B cell (primary cell): ENCODE measurements around the gene OR13C8. TPM values are rescaled to one million over a fixed set of nuclear protein-coding genes. Genes with fewer than 3 reads are reported as not detected.

Experiments used
- ATAC-seq: fragments of 200-7000 bp; cut with Tn5 transposase; one replicate; pipeline ENCODE4 v1.10.0; 2021; ENCODE audit warnings: low read depth, mild to moderate bottlenecking, moderate number of reproducible peaks, moderate library complexity
- CTCF ChIA-PET: fragments of 350-600 bp; sonication (Branson Sonifier 250); formaldehyde crosslinking; loops from one replicate; lab custom pipeline; 2021; ENCODE audit warnings: antibody characterized with exemption, inconsistent platforms; lab: Charles Lee
- POLR2A ChIA-PET: fragments of 350-600 bp; sonication (Branson Sonifier 250); formaldehyde crosslinking; loops from one replicate; lab custom pipeline; 2021; ENCODE audit warnings: antibody characterized with exemption; lab: Charles Lee
- DNase-seq: peaks from one replicate; pipeline ENCODE4 v3.0.0; 2013
- H2AFZ ChIP-seq: 2 replicates; pipeline ENCODE4 v1.6.1; 2012; ENCODE audit warnings: mild to moderate bottlenecking, low read depth, low read length; ENCODE audit not compliant: insufficient read depth, poor library complexity, severe bottlenecking
- H3K27ac ChIP-seq, 2 donors: 1 replicate in 1 of 2; 2 replicates in 1 of 2; pipeline ENCODE4 v1.5.1; 2012 to 2013; ENCODE audit warnings: low read length in 2 of 2, mild to moderate bottlenecking in 2 of 2, moderate library complexity in 1 of 2
- H3K27me3 ChIP-seq, 4 experiments: fragments of 200-600 bp in 1 of 4; sonication (generic) in 1 of 4; replicated peaks in 1 of 4; 1 replicate in 2 of 4; 2 replicates in 2 of 4; pipeline versions ENCODE4 v1.6.1 to v1.7.0; 2013 to 2016; ENCODE audit warnings: low read length in 3 of 4, mild to moderate bottlenecking in 2 of 4, mixed read lengths in 1 of 4, moderate library complexity in 1 of 4; ENCODE audit not compliant: insufficient read depth in 4 of 4, control insufficient read depth in 3 of 4; ENCODE audit errors: control extremely low read depth in 1 of 4
- H3K36me3 ChIP-seq, 2 experiments: replicated peaks in 1 of 2; 1 replicate in 1 of 2; 2 replicates in 1 of 2; pipeline versions ENCODE4 v1.6.1 to v1.7.1; 2013; ENCODE audit warnings: low read length in 1 of 2; ENCODE audit not compliant: insufficient read depth in 2 of 2, control insufficient read depth in 1 of 2; ENCODE audit errors: control extremely low read depth in 1 of 2, extremely low read depth in 1 of 2
- H3K4me1 ChIP-seq, 2 donors: fragments of 200-600 bp in 1 of 2; sonication (generic) in 1 of 2; 1 replicate in 1 of 2; 2 replicates in 1 of 2; pipeline versions ENCODE4 v1.5.1 to v1.6.1; 2013 to 2017; ENCODE audit warnings: low read length in 2 of 2; ENCODE audit not compliant: control insufficient read depth in 2 of 2, insufficient read depth in 2 of 2
- H3K4me2 ChIP-seq: replicated peaks from 2 replicates; pipeline ENCODE3; 2012; ENCODE audit warnings: mild to moderate bottlenecking, low read depth, low read length; ENCODE audit not compliant: poor library complexity, severe bottlenecking
- H3K4me3 ChIP-seq, 5 experiments: fragments of 200-600 bp in 1 of 5; sonication (generic) in 1 of 5; 1 replicate in 3 of 5; 2 replicates in 2 of 5; pipeline versions ENCODE4 v1.5.1 to v1.7.0; 2011 to 2016; ENCODE audit warnings: low read length in 4 of 5, mild to moderate bottlenecking in 4 of 5, low read depth in 2 of 5, control low read depth in 1 of 5, moderate library complexity in 1 of 5; ENCODE audit not compliant: insufficient read depth in 1 of 5; ENCODE audit errors: control extremely low read depth in 1 of 5, extremely low read depth in 1 of 5
- H3K79me2 ChIP-seq: fragments of 200-600 bp; sonication (generic); one replicate; pipeline ENCODE4 v1.6.0; 2016; ENCODE audit warnings: low read length; ENCODE audit not compliant: control insufficient read depth, insufficient read depth
- H3K9ac ChIP-seq: fragments of 200-600 bp; sonication (generic); 2 replicates; pipeline ENCODE4 v1.6.1; 2017; ENCODE audit warnings: mild to moderate bottlenecking, low read length, moderate library complexity
- H3K9me3 ChIP-seq, 3 donors: one replicate each; pipeline versions ENCODE4 v1.6.1 to v1.7.1; 2013; ENCODE audit warnings: low read length in 2 of 3; ENCODE audit not compliant: control insufficient read depth in 2 of 3, insufficient read depth in 1 of 3; ENCODE audit errors: control extremely low read depth in 1 of 3
- H4K20me1 ChIP-seq: 2 replicates; pipeline ENCODE4 v1.6.0; 2012; ENCODE audit warnings: mild to moderate bottlenecking, low read length; ENCODE audit not compliant: insufficient read depth, control insufficient read depth, poor library complexity, severe bottlenecking
- H3K27ac Mint-ChIP-seq: one replicate; pipeline ENCODE4 v1.8.0; 2021; ENCODE audit warnings: mixed read lengths
- H3K27me3 Mint-ChIP-seq: one replicate; pipeline ENCODE4 v1.8.0; 2021; ENCODE audit warnings: mixed read lengths
- H3K4me1 Mint-ChIP-seq: one replicate; pipeline ENCODE4 v1.8.0; 2021; ENCODE audit warnings: mixed read lengths
- H3K4me3 Mint-ChIP-seq: one replicate; pipeline ENCODE4 v1.8.0; 2021; ENCODE audit warnings: mixed read lengths
- H3K9me3 Mint-ChIP-seq: one replicate; pipeline ENCODE4 v1.8.0; 2022; ENCODE audit warnings: mixed read lengths; ENCODE audit not compliant: insufficient read depth
- EZH2 ChIP-seq: IDR thresholded peaks from 2 replicates; pipeline ENCODE4 v1.6.1; 2012; ENCODE audit warnings: borderline replicate concordance, low read depth, mild to moderate bottlenecking, moderate library complexity, low read length; ENCODE audit not compliant: insufficient read depth, poor library complexity, severe bottlenecking
- WGBS: methylation state at CpG from one replicate; pipeline ENCODE4 v1.1.5; 2013; ENCODE audit warnings: missing lambda C conversion rate; ENCODE audit not compliant: insufficient coverage; 5-methylcytosine and 5-hydroxymethylcytosine counted together
- intact Hi-C: fragments of 100-400 bp; cut with micrococcal nuclease; formaldehyde crosslinking; loops from one replicate; pipeline ENCODE4 v1.10.0; 2022
- polyA plus RNA-seq: library from polyadenylated mRNA; depleted of rRNA; stranded (reverse); fragments of >200 nt; gene quantifications from 2 replicates; pipeline ENCODE4 v1.2.3, GENCODE V29; 2012
- total RNA-seq, 2 donors: library from RNA; stranded (reverse); fragments of 120-200 nt in 1 of 2; gene quantifications; 1 replicate in 1 of 2; 2 replicates in 1 of 2; pipeline versions ENCODE4 v1.2.3 to v1.2.4, GENCODE V29; 2013 to 2022
- TF ChIP-seq, protein P1 (sequence below): fragments of 200-600 bp; IDR thresholded peaks from one replicate; pipeline ENCODE4 v1.8.0; 2022; ENCODE audit warnings: antibody characterized with exemption, mild to moderate bottlenecking

Gene OR13C8
- total and polyA plus RNA-seq, 2 donors (not counting 1 experiment from before 2014, with no cell fraction given): not detected

GRCh38 chr9:104572612-104573011 lies 3.6 kb downstream of the OR13C8 start:
- H3K4me3 ChIP-seq: no peak overlapping the region
- ChIA-PET CTCF (no interaction called here), POLR2A (no interaction called here)
- no peaks in the 10 kb centered on the region for H3K79me2 ChIP-seq
- no peaks in the 10 kb centered on the region for H3K27me3 Mint-ChIP-seq
- H3K36me3 ChIP-seq: no peaks in the 10 kb centered on the region
- no peak overlapping the region for H3K9ac ChIP-seq
- no peak overlapping the region for H3K4me3 Mint-ChIP-seq
- ATAC-seq (no peak), DNase-seq (no peak)
- no peak overlapping the region for H2AFZ ChIP-seq
- WGBS: no CpG with 5 or more reads among the region's 1 CpG
- H3K27ac ChIP-seq: no peak overlapping the region
- intact Hi-C loops: no loop called here
- H3K9me3 ChIP-seq: peaks cover 0 to 4% (median 0%) of the 10 kb centered on the region in 3 donors
- H3K27ac Mint-ChIP-seq: no peak overlapping the region
- H3K4me2 ChIP-seq: no peak overlapping the region
- no peaks in the 10 kb centered on the region for H4K20me1 ChIP-seq
- no peaks in the 10 kb centered on the region for H3K27me3 ChIP-seq
- TF ChIP-seq EZH2: no peak
- TF ChIP-seq, protein P1, sequence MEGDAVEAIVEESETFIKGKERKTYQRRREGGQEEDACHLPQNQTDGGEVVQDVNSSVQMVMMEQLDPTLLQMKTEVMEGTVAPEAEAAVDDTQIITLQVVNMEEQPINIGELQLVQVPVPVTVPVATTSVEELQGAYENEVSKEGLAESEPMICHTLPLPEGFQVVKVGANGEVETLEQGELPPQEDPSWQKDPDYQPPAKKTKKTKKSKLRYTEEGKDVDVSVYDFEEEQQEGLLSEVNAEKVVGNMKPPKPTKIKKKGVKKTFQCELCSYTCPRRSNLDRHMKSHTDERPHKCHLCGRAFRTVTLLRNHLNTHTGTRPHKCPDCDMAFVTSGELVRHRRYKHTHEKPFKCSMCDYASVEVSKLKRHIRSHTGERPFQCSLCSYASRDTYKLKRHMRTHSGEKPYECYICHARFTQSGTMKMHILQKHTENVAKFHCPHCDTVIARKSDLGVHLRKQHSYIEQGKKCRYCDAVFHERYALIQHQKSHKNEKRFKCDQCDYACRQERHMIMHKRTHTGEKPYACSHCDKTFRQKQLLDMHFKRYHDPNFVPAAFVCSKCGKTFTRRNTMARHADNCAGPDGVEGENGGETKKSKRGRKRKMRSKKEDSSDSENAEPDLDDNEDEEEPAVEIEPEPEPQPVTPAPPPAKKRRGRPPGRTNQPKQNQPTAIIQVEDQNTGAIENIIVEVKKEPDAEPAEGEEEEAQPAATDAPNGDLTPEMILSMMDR: no peak
- H3K4me1 Mint-ChIP-seq: no peaks in the 10 kb centered on the region
- H3K4me1 ChIP-seq: no peaks in the 10 kb centered on the region
- H3K9me3 Mint-ChIP-seq: peaks cover 11% of the 10 kb centered on the region

- intact Hi-C loops: no loop called here
- Histone ChIP-seq H3K9ac (no peak overlapping the region), H3K79me2 (no peaks in the 10 kb centered on the region), H3K36me3 (no peaks in the 10 kb centered on the region), H3K9me3 (peaks cover 0 to 4% (median 0%) of the 10 kb centered on the region in 3 donors), H3K4me1 (no peaks in the 10 kb centered on the region), H3K27me3 (no peaks in the 10 kb centered on the region), H3K4me2 (no peak overlapping the region), H4K20me1 (no peaks in the 10 kb centered on the region), H2AFZ (no peak overlapping the region), H3K27ac (no peak overlapping the region), H3K4me3 (no peak overlapping the region)
- POLR2A ChIA-PET: no interaction called here
- DNase-seq (no peak), ATAC-seq (no peak)
- H3K4me3 Mint-ChIP-seq: no peak overlapping the region
- no peak overlapping the region for H3K27ac Mint-ChIP-seq
- TF ChIP-seq, protein P1: no peak
- no peak for TF ChIP-seq EZH2
- CTCF ChIA-PET: no interaction called here
- H3K27me3 Mint-ChIP-seq: no peaks in the 10 kb centered on the region
- no peaks in the 10 kb centered on the region for H3K4me1 Mint-ChIP-seq
- peaks cover 11% of the 10 kb centered on the region for H3K9me3 Mint-ChIP-seq
- no CpG with 5 or more reads among the region's 2 CpGs for WGBS
These were observed 6.5 kb downstream of the OR13C8 start for GRCh38 chr9:104575456-104575855.
